KMS-11 (cell line): ENCODE results near the gene MLIP.

ENCODE experiments used
- H2AFZ ChIP-seq: fragments of 200-600 bp; sonication (generic); 2 replicates; pipeline ENCODE4 v1.6.1; 2016; ENCODE audit warnings: antibody characterized with exemption, mixed run types, low read depth
- H3K27ac ChIP-seq: fragments of 200-600 bp; sonication (generic); 2 replicates; pipeline ENCODE4 v1.6.1; 2016; ENCODE audit warnings: mild to moderate bottlenecking, mixed run types
- H3K27me3 ChIP-seq: fragments of 200-600 bp; sonication (generic); 2 replicates; pipeline ENCODE4 v1.6.1; 2017; ENCODE audit warnings: mild to moderate bottlenecking, low read depth, mixed run types, moderate library complexity; ENCODE audit not compliant: insufficient read depth
- H3K36me3 ChIP-seq: fragments of 200-600 bp; sonication (generic); 2 replicates; pipeline ENCODE4 v1.6.1; 2017; ENCODE audit warnings: mild to moderate bottlenecking, mixed run types; ENCODE audit not compliant: insufficient read depth
- H3K4me1 ChIP-seq: fragments of 200-600 bp; sonication (generic); 2 replicates; pipeline ENCODE4 v1.6.1; 2016; ENCODE audit warnings: mild to moderate bottlenecking, low read depth, mixed run types; ENCODE audit not compliant: poor library complexity, severe bottlenecking
- H3K4me2 ChIP-seq: fragments of 200-600 bp; sonication (generic); 2 replicates; pipeline ENCODE4 v1.7.0; 2016; ENCODE audit warnings: mild to moderate bottlenecking, mixed run types
- H3K4me3 ChIP-seq: fragments of 200-600 bp; sonication (generic); IDR thresholded peaks from 2 replicates; pipeline ENCODE4 v1.6.1; 2017; ENCODE audit warnings: low read depth, low read length, mixed read lengths; ENCODE audit not compliant: insufficient read depth
- H3K79me2 ChIP-seq: fragments of 200-600 bp; sonication (generic); 2 replicates; pipeline ENCODE4 v1.6.1; 2016; ENCODE audit warnings: low read depth, mixed run types; ENCODE audit not compliant: insufficient read depth
- H3K9ac ChIP-seq: fragments of 200-600 bp; sonication (generic); 2 replicates; pipeline ENCODE4 v1.6.1; 2016; ENCODE audit warnings: mild to moderate bottlenecking, mixed run types
- H4K20me1 ChIP-seq: fragments of 200-600 bp; sonication (generic); 2 replicates; pipeline ENCODE4 v1.6.1; 2016; ENCODE audit warnings: mild to moderate bottlenecking, mixed run types; ENCODE audit not compliant: insufficient read depth
- TF ChIP-seq, protein P1 (sequence below): fragments of 200-600 bp; sonication (generic); conservative IDR thresholded peaks from 2 replicates; pipeline ENCODE4 v1.6.1; 2017; ENCODE audit warnings: low read depth, mild to moderate bottlenecking, antibody characterized with exemption, low read length, moderate library complexity, mixed read lengths

The MLIP gene

DNA sequence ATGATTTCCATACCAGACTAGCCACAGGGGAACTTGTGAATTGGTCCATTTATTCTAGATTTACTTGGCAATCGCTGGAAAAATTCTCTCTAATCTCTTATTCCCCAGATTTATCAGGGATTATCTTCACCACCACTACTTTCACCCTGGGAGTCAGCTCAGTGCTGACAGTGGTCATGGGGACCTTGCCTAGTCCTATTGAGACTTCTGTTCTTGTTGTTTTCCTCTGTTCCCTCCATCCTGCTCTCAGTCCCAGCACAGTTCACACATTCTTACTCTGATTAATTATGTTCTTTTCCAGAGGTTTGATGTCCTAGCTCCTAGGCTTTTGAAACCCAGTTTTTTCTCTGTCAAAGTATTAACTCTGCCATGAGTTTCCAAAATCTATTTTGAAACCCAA lies 103.0 kb downstream of the MLIP start:
- H3K36me3 ChIP-seq: no peaks in the 10 kb centered on the region
- H2AFZ ChIP-seq: no peak overlapping the region
- no peak overlapping the region for H3K9ac ChIP-seq
- H3K4me2 ChIP-seq: no peak overlapping the region
- no peak overlapping the region for H3K4me3 ChIP-seq
- H3K27me3 ChIP-seq: no peaks in the 10 kb centered on the region
- no peaks in the 10 kb centered on the region for H4K20me1 ChIP-seq
- H3K4me1 ChIP-seq: no peaks in the 10 kb centered on the region
- TF ChIP-seq, protein P1, sequence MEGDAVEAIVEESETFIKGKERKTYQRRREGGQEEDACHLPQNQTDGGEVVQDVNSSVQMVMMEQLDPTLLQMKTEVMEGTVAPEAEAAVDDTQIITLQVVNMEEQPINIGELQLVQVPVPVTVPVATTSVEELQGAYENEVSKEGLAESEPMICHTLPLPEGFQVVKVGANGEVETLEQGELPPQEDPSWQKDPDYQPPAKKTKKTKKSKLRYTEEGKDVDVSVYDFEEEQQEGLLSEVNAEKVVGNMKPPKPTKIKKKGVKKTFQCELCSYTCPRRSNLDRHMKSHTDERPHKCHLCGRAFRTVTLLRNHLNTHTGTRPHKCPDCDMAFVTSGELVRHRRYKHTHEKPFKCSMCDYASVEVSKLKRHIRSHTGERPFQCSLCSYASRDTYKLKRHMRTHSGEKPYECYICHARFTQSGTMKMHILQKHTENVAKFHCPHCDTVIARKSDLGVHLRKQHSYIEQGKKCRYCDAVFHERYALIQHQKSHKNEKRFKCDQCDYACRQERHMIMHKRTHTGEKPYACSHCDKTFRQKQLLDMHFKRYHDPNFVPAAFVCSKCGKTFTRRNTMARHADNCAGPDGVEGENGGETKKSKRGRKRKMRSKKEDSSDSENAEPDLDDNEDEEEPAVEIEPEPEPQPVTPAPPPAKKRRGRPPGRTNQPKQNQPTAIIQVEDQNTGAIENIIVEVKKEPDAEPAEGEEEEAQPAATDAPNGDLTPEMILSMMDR: no peak
- H3K79me2 ChIP-seq: no peaks in the 10 kb centered on the region
- H3K27ac ChIP-seq: no peak overlapping the region

DNA sequence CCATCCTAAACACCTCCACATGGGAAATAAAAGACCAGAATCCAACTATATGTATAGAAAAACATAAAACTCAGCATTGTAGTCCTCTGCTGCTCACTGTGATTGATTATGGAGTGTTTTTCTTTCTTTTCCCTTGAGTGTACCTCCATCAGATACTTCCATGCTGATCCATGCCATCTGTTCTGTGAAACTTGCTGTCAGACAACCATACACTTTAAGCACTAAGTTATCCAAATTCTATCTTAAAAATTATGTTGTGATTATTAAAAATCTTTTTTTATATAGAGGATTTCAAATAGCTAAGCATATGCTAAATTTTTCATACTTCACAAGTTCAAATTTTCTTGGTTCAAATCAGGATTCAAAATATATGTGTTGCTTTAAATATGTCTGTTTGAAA lies 105.1 kb downstream of the MLIP start:
- no peak overlapping the region for H3K4me3 ChIP-seq
- no peak overlapping the region for H3K9ac ChIP-seq
- H3K4me2 ChIP-seq: no peak overlapping the region
- TF ChIP-seq, protein P1: no peak
- no peaks in the 10 kb centered on the region for H3K79me2 ChIP-seq
- no peak overlapping the region for H2AFZ ChIP-seq
- H3K4me1 ChIP-seq: no peaks in the 10 kb centered on the region
- H3K27ac ChIP-seq: no peak overlapping the region
- H3K27me3 ChIP-seq: no peaks in the 10 kb centered on the region
- no peaks in the 10 kb centered on the region for H4K20me1 ChIP-seq
- H3K36me3 ChIP-seq: no peaks in the 10 kb centered on the region

DNA sequence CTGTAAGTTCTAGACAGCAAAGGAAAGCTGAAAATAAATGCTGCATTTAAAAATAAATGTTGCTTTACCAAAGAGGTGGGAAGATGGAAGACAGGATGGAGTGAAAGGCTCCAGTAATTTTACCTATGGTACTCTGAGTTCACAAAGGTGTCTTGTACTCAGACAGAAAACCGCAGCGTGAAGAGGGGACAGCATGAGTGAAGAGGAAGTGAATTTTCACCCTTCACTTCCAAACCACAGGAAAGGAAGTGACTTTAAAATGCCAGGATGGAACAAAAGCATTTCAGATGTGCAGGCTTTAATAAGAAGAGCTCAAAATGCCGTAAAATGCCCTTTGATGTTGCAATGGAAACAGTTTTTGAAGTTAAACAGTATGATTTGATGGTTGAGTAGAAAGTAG lies 105.8 kb downstream of the MLIP start:
- Histone ChIP-seq H3K4me1 (no peaks in the 10 kb centered on the region), H3K36me3 (no peaks in the 10 kb centered on the region), H3K4me3 (no peak overlapping the region), H4K20me1 (no peaks in the 10 kb centered on the region), H3K27ac (no peak overlapping the region), H3K27me3 (no peaks in the 10 kb centered on the region), H2AFZ (no peak overlapping the region), H3K9ac (no peak overlapping the region), H3K4me2 (no peak overlapping the region), H3K79me2 (no peaks in the 10 kb centered on the region)
- TF ChIP-seq, protein P1: no peak

DNA sequence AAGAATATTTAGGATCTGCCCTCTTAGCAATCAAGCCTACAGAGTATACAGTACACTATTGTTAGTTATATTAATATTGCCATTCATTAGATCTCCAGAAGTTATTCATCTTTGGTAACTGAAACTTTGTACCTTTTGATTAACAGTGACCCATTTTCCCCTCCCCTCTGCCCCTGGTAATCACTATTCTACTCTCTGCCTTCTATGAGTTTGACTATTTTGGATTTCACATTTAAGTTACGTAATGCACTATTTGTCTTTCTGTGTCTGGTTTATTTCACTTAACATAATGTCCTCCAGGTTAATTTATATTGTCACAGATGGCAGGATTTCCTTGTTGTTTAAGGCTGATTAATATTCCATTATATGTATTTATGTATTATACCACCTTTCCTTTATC lies 111.0 kb downstream of the MLIP start:
- Histone ChIP-seq H3K27me3 (no peaks in the 10 kb centered on the region), H4K20me1 (no peaks in the 10 kb centered on the region), H3K4me1 (no peaks in the 10 kb centered on the region), H3K36me3 (no peaks in the 10 kb centered on the region), H3K4me3 (no peak overlapping the region), H3K9ac (no peak overlapping the region), H2AFZ (no peak overlapping the region), H3K27ac (no peak overlapping the region), H3K4me2 (no peak overlapping the region), H3K79me2 (no peaks in the 10 kb centered on the region)
- TF ChIP-seq, protein P1: no peak

DNA sequence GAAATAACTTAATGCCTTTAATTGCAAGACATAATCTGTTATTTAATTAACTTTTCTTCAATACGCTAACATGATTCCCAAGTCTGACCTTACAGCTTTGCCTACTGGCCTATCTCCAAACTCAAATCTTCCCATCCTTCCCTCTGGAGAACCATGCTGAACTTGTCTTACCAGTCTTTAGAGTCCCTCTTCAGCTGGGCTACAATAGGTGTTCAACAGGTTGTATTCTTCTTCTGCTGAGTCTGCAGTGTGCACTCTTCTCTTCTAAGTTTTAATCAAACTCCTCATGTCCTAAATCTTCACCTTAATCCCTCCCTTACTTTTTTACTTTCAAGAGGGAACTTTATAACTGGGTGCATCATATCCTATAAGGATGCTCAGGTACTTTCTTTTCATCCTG lies 121.5 kb downstream of the MLIP start:
- H3K27ac ChIP-seq: no peak overlapping the region
- H3K36me3 ChIP-seq: no peaks in the 10 kb centered on the region
- no peak overlapping the region for H3K4me3 ChIP-seq
- TF ChIP-seq, protein P1: no peak
- H3K4me1 ChIP-seq: no peaks in the 10 kb centered on the region
- H3K27me3 ChIP-seq: no peaks in the 10 kb centered on the region
- no peaks in the 10 kb centered on the region for H3K79me2 ChIP-seq
- H3K4me2 ChIP-seq: no peak overlapping the region
- no peak overlapping the region for H3K9ac ChIP-seq
- H4K20me1 ChIP-seq: no peaks in the 10 kb centered on the region
- H2AFZ ChIP-seq: no peak overlapping the region
